Stomach (tissue), 4 donors: ENCODE results near the gene DRGX.

Experiments used
- CTCF ChIP-seq, 7 experiments: fragments of 450-650 bp in 4 of 7; fragments of 200-600 bp in 3 of 7; sonication (generic) in 3 of 7; IDR thresholded peaks; one replicate each; pipeline ENCODE4 v1.5.1; 2016 to 2019; ENCODE audit warnings: antibody characterized with exemption in 7 of 7, control low read depth in 2 of 7, mild to moderate bottlenecking in 1 of 7
- POLR2AphosphoS5 ChIP-seq, 3 donors: sonication (generic); formaldehyde crosslinking; IDR thresholded peaks; one replicate each; pipeline ENCODE4 v1.6.1; 2016; ENCODE audit warnings: antibody characterized with exemption in 3 of 3

- TF ChIP-seq POLR2AphosphoS5 (IDR thresholded peaks at IDR 0.05) (no peak), CTCF (IDR thresholded peaks at IDR 0.05) (no peak)
Measured at GRCh38 chr10:49351669-49352068, 44.2 kb downstream of the DRGX start.
